ENCODE data around the gene MYRF. TPM values are rescaled to one million over a fixed set of nuclear protein-coding genes. Genes with fewer than 3 reads are reported as not detected.
A peak's percentile ranks its signal among the peaks of the same experiment; 100 is the strongest.

Gene MYRF
- total RNA-seq, 4 donors from 2014 or later = 6.4 to 106 (median 12.7) TPM

- Histone ChIP-seq H3K27me3 (no peaks in the 10 kb centered on the region), H3K36me3 (no peaks in the 10 kb centered on the region), H3K4me3 (peak overlapping the region; percentile 37 to 46), H3K9me3 (no peaks in the 10 kb centered on the region), H3K4me1 (peaks cover 0 to 9% of the 10 kb centered on the region in 2 donors), H3K27ac (peak overlapping the region; percentile 64 to 83)
- peak; percentile 78 to 82 for DNase-seq
- intact Hi-C loops (cut with DNase I; ENCODE audit: low total_unique reads) = no loop called here
- TF ChIP-seq CTCF (IDR thresholded peaks at IDR 0.05) = no peak
- TF ChIP-seq POLR2A (IDR thresholded peaks at IDR 0.05) = peak in 1 of 2 donors; percentile 25
Observed at GRCh38 chr11:61718621-61719302, 33.7 kb upstream of the MYRF start.

DNA sequence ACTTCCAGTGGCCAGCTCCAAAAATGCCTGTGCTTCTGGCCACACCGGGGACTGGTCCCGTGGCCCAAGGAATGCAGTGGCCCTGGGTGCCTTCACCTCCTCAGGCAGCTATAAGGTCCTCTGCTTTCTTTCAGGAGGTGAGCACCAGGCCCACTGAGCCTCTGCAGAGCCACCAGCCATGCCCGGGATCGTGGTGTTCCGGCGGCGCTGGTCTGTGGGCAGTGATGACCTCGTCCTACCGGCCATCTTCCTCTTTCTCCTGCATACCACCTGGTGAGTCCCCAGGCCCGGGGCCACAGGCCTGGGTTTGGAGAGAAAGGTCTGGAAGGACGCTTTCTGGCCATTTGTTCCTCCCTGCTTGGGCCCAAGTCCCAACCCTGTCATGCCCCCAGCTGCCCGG lies 32.5 kb upstream of the MYRF start:
- H3K36me3 ChIP-seq = no peaks in the 10 kb centered on the region
- H3K27ac ChIP-seq = no peak overlapping the region
- intact Hi-C loops (cut with DNase I; ENCODE audit: low total_unique reads) = no loop called here
- TF ChIP-seq POLR2A (IDR thresholded peaks at IDR 0.05) = no peak
- no peak for TF ChIP-seq CTCF (IDR thresholded peaks at IDR 0.05)
- H3K27me3 ChIP-seq = no peaks in the 10 kb centered on the region
- no peak for DNase-seq
- no peak overlapping the region for H3K4me3 ChIP-seq
- no peaks in the 10 kb centered on the region for H3K9me3 ChIP-seq
- peaks cover 0 to 9% of the 10 kb centered on the region in 2 donors for H3K4me1 ChIP-seq

DNA sequence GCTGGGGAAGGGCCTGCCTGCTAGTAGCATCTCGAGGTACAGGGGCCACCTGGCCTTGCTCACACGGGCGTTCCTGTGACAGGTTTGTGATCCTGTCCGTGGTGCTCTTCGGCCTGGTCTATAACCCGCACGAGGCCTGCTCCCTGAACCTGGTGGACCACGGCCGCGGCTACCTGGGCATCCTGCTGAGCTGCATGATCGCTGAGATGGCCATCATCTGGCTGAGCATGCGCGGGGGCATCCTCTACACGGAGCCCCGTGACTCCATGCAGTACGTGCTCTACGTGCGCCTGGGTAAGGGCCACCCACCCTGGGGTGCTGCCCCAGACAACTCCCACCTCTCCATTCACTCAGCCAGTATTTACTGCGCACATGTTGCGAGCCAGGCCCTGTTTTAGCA lies 31.8 kb upstream of the MYRF start:
- no peak overlapping the region for H3K4me3 ChIP-seq
- no peaks in the 10 kb centered on the region for H3K27me3 ChIP-seq
- H3K27ac ChIP-seq = no peak overlapping the region
- intact Hi-C loops (cut with DNase I; ENCODE audit: low total_unique reads) = no loop called here
- H3K36me3 ChIP-seq = no peaks in the 10 kb centered on the region
- H3K4me1 ChIP-seq = peaks cover 0 to 9% of the 10 kb centered on the region in 2 donors
- H3K9me3 ChIP-seq = no peaks in the 10 kb centered on the region
- no peak for DNase-seq
- TF ChIP-seq CTCF (IDR thresholded peaks at IDR 0.05) (no peak), POLR2A (IDR thresholded peaks at IDR 0.05) (no peak)

DNA sequence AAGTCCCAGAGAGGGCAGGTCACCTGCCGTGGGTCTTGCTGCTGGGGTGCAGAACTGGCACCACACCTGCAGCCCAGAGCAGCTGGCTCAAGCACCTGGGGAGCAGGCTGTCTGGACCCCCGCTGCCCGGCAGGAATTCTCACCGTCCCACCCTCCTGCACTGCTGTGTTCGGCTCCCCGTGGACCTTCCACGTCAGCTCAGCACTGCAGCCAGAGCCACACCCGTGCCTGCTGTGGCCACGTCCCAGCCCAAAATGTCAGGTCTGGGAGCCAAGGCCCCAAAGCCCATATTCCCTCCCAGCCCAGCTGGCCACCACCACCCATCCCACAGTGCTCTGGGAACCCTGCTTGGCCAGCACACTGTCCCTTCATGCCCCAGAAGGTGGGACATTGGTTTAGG lies 28.0 kb upstream of the MYRF start:
- Histone ChIP-seq H3K27me3 (no peaks in the 10 kb centered on the region), H3K36me3 (no peaks in the 10 kb centered on the region), H3K4me3 (no peak overlapping the region), H3K27ac (no peak overlapping the region), H3K4me1 (no peaks in the 10 kb centered on the region), H3K9me3 (no peaks in the 10 kb centered on the region)
- TF ChIP-seq CTCF (IDR thresholded peaks at IDR 0.05) = no peak
- intact Hi-C loops (cut with DNase I; ENCODE audit: low total_unique reads) = no loop called here
- DNase-seq = no peak

GRCh38 chr11:61725781-61726231 lies 26.6 kb upstream of the MYRF start:
- Histone ChIP-seq H3K4me1 (no peaks in the 10 kb centered on the region), H3K27ac (peak overlapping the region; percentile 56 to 62), H3K27me3 (no peaks in the 10 kb centered on the region), H3K9me3 (no peaks in the 10 kb centered on the region), H3K4me3 (no peak overlapping the region), H3K36me3 (no peaks in the 10 kb centered on the region)
- intact Hi-C loops (cut with DNase I; ENCODE audit: low total_unique reads) = loop anchor here (5.0 kb wide), 1 partner anchor 44 kb away; the partner anchor contains the start of gene DAGLA
- DNase-seq = no peak
- TF ChIP-seq CTCF (IDR thresholded peaks at IDR 0.05) (no peak), POLR2A (IDR thresholded peaks at IDR 0.05) (no peak)
